Measurements from ENCODE around the gene DYNC2I2.
"Not testable (repeated sequence)": the region's sequence is repeated elsewhere in the genome, so short reads cannot be mapped to it uniquely, and the experiment has no call there.

Gene DYNC2I2

DNA sequence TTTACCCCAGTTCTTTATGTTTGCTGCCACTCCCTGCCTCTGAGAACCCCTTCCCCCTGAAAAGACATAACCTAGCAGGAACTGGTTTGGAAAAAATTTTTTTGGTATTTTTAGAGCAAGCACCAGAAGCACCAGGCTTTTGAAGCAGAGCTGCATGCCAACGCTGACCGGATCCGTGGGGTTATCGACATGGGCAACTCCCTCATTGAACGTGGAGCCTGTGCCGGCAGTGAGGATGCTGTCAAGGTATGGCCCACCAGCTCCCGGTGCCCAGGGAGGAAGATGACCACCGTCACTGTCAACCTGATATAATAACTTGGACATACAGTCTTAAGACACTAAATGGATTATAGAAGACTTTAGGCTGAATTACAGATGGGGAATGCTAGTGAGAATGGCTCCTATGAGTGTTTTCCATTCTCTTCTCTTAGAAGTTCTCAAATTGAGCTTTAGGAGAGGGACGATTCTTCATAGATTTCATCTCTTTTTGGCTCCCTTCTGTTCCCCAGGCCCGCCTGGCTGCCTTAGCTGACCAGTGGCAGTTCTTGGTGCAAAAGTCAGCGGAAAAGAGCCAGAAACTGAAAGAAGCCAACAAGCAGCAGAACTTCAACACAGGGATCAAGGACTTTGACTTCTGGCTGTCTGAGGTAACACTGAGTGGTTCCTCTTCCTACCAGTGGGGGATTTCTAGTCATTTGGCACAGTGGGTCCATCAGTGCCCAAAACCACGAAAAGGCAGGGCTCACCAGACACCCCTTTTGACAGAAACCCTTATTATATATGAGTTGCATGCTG lies 44.9 kb downstream of the DYNC2I2 start:
- no peak for DNase-seq

DNA sequence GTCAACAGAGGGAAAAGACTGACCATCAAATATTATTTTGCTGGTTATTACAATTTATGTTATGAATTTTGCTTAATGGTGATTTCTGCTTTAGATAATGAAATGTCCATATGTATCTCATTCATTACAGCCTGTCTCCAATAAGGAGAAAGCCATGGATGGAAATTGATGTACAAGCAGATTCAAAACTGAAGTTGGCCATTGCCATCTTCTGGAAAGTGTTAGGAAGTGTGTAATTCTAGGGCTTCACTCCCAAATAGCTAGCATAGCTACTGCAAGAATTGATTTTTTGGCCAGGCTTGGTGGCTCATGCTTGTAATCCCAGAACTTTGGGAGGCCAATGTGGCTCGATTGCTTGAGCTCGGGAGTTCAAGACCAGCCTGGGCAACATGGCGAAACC lies 45.8 kb downstream of the DYNC2I2 start:
- DNase-seq = no peak

- no peak for DNase-seq
These were observed 48.9 kb downstream of the DYNC2I2 start for GRCh38 chr9:128607642-128608350.

GRCh38 chr9:128603697-128604096 lies 53.0 kb downstream of the DYNC2I2 start:
- no peak for DNase-seq

DNA sequence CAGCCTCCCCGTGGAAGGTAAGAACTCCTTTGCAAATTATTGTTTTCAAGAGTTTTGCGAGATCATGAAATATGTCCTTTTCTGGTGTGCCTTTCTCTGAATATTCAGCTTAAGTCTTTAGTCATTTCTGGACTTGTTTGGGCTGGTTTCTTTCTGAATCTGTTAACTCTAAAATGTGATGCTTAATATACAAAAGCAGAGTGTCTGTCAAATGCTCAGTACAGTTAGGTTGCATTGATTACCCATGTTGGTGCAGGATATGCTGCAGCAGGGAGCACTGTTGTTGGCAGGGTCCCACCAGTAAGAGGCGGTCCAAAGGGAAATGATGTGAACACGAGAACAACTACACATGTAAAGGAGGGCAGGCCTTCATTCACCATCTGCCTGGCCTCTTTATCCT lies 56.5 kb downstream of the DYNC2I2 start:
- DNase-seq = no peak

DNA sequence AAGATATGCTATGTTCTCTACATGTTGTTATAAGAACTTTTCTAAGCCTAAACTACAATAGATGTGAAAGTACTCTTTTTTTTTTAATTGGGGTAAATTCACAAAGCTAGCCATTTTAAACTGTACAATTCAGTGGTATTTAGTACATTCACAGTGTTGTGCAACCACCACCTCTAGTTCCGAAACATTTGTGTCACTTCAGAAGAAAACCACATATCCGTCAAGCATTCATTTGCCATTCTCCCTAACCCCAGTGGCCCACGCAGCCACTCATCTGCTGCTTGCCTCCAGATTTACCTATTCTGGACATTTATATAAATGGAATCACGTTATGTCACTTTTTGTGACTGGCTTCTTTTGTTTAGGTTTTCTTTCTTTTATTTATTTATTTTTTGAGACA lies 61.2 kb downstream of the DYNC2I2 start:
- DNase-seq = no peak

DNA sequence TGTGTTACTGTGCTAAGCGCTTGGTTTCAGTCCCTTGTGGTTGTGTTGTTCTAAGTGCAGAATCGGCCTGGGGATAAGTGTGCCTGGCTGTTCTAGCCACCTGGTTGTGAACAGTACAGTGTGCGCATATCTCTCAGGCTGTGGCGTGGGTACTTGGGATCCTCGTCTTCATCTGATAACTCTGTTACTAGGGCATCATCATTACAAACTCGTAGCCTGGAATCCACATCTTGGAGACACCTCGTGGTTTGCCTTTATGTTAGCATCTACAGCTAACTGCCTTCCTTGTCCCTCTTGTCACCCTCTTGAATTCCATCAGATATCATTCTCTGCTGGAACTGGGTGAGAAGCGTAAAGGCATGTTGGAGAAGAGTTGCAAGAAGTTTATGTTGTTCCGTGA lies 62.8 kb downstream of the DYNC2I2 start:
- DNase-seq = no peak

- no peak for DNase-seq
These were observed 63.6 kb downstream of the DYNC2I2 start for GRCh38 chr9:128593039-128593438.

GRCh38 chr9:128588581-128589233 lies 67.9 kb downstream of the DYNC2I2 start:
- DNase-seq = no peak

DNA sequence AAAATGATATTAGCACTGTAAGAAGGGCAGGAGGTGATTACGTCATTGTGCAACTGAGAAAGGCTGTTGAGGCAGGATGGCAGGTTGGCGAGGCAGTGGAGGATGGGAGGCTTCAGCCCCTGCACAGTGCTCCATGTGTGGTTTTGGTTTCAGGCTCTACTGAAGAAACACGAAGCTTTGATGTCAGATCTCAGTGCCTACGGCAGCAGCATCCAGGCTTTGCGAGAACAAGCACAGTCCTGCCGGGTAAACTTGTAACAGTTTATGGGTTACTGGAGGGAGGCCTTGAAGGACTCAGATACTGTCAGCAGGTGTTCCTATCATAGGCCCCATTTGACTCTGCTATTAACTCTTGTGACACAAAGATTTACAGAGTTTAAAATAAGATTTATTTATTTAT lies 69.2 kb downstream of the DYNC2I2 start:
- no peak for DNase-seq

DNA sequence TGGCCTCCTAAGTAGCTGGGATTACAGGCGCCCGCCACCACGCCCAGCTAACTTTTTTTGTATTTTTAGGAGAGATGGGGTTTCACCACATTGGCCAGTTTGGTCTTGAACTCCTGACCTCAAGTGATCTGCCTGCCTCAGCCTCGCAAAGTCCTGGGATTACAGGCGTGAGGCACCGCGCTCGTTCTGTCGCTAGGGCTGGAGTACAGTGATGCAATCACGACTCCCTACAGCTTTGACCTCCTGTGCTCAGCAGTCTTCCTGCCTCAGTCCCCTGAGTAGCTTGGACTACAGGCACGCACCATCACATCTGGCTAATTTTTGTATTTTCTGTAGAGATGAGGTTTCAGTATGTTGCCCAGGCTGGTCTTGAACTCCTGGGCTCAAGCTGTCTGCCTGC lies 69.7 kb downstream of the DYNC2I2 start:
- DNase-seq = not testable (repeated sequence)

DNA sequence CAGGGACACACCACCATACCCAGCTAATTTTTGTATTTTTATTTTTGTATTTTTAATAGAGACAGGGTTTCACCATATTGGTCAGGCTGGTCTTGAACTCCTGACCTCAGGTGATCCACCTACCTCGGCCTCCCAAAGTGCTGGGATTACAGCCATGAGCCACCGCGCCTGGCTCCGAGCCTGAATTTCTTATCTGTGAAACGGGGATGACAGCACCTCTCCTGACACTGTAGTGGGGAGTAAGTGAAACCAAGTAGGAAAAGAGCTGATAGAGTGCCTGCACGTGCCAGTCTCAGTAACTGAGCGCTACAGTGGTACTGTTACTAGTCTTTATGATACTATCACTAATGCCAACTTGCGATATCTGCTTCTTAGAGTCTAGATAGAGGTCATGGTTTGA lies 71.5 kb downstream of the DYNC2I2 start:
- not testable (repeated sequence) for DNase-seq

Measured in Kasumi-1 (cell line).